GM21717 (cell line): ENCODE measurements around the gene EFS.

Experiments
- ATAC-seq: cut with Tn5 transposase; IDR thresholded peaks from one replicate; pipeline ENCODE4 v1.9.1; 2021; ENCODE audit warnings: mild to moderate bottlenecking, moderate library complexity; ENCODE audit not compliant: unreplicated experiment

EFS gene, protein sequence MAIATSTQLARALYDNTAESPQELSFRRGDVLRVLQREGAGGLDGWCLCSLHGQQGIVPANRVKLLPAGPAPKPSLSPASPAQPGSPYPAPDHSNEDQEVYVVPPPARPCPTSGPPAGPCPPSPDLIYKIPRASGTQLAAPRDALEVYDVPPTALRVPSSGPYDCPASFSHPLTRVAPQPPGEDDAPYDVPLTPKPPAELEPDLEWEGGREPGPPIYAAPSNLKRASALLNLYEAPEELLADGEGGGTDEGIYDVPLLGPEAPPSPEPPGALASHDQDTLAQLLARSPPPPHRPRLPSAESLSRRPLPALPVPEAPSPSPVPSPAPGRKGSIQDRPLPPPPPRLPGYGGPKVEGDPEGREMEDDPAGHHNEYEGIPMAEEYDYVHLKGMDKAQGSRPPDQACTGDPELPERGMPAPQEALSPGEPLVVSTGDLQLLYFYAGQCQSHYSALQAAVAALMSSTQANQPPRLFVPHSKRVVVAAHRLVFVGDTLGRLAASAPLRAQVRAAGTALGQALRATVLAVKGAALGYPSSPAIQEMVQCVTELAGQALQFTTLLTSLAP

GRCh38 chr14:23365036-23365731 is at the start of gene EFS:
TSS of gene EFS (minus strand) at chr14:23365172. CDS start at chr14:23365025, 147 bp downstream.
- no peak for ATAC-seq

- no peak for ATAC-seq
Observed at GRCh38 chr14:23414254-23414653, 49.3 kb upstream of the EFS start.

DNA sequence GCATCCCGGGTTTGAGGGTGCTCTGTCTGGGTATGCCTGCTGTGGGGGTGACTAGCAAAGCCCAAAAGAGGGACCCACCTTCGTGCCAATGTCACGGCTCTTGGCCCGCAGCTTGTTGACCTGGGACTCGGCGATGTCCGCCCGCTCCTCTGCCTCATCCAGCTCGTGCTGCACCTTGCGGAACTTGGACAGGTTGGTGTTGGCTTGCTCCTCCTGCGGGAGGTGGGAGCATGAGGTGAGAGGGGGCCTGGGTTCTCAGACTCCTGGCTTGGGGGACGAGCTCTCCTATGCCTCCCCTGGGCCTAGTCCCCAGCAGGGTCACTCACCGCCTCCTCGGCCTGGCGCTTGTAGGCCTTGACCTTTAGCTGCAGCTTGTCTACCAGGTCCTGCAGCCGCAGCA is 48.7 kb upstream of the EFS start:
- no peak for ATAC-seq

- ATAC-seq = no peak
Observed at GRCh38 chr14:23411563-23412525, 46.9 kb upstream of the EFS start.

DNA sequence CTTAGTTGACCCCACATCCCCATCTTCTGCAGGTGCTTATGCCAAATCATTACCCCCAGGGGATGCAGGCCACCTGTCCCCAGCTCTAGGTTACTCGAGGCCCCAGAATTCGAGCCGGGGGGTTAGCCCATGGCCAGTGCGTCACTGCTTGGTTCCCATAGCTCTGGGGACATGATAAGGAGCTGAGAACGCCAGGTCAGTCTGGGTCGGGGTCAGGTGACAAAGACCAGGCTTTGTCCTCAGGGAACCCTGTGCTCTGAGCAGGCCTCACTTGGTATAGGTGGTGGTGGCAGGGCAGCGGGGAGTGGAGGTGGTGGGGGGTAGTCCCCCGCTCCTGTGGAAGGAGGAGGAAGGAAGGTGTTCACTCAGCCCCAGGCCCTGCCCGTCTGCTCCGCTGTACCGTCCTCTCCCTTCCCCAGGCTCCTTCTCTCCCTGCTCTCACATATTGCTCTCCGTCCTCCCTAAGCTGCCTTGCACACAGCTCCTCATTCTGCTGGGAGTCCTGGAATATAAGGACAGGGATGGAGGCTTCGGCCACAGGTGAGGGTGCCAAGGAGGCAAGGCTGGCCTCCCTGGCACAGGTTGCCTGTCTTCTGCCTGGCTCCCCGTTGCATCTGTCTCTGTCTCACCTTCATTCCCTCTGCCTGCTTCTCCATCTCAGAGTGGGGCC is 45.1 kb upstream of the EFS start:
- ATAC-seq = no peak

- no peak for ATAC-seq
Observed at GRCh38 chr14:23409475-23409874, 44.5 kb upstream of the EFS start.

DNA sequence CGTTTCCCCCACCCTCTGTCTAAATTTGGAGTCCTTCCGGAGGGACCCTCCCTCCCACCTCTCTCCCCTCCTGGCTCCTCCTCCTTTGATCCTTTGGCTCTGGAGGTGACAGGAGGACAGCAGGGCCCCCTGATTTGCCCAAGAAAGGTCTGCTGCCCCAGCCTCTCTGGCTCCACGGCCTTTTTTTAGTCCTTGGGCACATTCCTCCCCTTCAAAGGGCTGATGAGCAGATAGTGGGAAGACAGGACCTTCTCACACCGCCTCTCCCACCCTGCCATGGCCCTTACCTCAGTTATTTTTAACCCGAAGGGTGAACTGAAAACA is 43.3 kb upstream of the EFS start:
- no peak for ATAC-seq

DNA sequence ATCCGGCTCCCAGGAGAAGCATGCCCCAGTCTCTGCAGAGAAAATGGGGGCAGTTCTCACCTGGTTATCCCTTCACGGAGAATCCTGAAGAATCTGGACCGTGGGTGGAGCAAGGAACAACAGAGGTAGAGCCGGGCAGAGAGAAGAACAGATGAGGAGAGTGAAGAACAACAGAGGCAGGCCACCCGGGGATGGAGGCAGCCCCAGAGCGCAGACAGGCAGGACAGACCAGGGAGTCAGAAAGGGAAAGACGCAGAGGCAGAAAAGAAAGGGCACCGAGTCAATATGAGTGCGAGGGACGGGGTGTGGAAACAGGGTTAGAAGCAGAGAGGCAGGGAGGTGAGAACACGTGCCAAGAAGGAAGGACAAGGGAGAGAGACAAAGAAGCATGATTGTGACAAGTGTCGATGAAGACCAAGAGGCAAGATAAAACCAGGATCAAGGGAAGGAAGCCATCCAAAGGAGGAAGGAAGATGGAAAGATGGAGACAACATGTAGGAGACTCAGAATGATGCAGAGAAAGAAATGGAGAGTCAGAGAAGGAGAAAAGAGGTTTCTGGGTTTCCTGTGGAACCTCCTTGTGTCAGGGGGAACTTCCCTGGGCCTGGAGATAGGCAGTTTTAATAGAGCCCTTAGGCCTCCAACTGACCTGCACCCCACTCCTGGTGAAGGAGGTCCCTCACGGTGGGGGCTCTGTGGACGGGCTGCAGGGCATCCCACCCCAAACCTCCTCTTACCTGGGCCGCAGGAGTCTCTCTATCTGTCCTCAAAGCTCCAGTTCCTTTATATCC is 42.7 kb upstream of the EFS start, which contains the start of gene MYH6:
MYH6 (minus strand) TSS at position 758 of the 791 bp plus-strand sequence. CDS start 1,050 bp downstream, outside the sequence.
- no peak for ATAC-seq

DNA sequence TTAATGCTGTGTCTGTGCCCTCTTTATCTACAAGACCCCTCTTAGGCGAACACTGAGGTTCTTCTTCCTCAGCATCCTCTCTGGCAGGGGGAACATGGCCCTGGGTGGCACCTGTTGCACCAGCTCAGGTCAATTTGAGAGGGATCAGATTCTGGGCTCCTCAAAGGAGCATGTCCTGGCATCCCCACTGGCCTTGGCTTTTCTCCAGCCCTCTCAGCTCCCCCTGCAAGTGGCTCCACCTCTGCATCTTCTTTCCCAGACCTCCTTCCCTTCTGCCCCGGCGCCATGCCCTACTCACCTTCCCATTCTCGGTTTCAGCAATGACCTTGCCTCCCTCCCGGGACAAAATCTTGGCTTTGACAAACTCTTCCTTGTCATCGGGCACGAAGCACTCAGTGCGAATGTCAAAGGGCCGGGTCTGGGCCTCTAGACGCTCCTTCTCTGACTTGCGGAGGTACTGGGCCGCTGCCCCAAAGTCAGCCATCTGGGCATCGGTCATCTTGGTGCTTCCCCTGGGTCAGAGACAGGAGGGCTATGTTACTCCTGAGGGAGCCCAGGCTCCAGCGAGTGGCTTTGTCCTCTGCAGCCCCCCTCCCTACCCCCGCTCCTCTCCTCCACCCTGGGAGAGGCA is 41.9 kb upstream of the EFS start:
- no peak for ATAC-seq

- ATAC-seq = no peak
Observed at GRCh38 chr14:23406244-23406643, 41.3 kb upstream of the EFS start.

DNA sequence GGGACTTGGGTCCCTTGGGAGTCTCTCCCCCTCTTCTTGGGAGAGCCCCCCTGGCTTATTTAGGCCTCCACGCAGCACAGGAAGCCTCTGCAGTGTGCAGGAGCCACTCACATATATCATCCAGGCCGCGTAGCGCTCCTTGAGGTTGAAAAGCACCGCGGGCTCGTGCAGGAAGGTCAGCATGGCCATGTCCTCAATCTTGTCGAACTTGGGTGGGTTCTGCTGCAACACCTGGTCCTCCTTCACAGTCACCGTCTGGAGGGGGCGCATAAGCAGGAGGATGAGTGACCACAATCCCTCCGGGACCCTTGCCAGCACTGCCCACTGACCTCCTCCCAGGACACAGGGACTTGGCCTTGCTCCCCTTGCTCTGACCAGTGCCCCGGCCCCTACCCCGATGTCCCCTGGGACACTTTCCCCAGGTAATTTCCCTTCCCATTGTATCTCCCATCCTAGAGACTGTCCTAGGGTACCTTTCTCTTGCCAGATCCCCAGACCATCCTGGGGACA is 40.6 kb upstream of the EFS start:
- ATAC-seq = no peak

DNA sequence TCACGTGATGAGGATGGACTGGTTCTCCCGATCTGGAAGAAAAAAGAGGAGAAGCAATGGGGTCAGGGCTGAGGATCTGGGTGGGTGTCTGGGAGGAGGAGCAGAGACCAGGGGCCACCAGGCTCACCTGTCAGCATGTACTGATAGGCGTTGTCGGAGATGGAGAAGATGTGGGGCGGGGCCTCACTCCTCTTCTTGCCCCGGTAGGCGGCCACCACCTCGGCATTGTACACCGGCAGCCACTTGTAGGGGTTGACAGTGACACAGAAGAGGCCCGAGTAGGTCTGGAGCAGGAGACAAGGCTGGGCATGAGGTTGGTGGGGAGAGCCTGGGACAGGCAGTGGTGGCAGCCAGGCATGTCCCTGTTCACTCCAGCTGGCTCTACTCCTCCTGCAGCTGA is 40.1 kb upstream of the EFS start:
- no peak for ATAC-seq

DNA sequence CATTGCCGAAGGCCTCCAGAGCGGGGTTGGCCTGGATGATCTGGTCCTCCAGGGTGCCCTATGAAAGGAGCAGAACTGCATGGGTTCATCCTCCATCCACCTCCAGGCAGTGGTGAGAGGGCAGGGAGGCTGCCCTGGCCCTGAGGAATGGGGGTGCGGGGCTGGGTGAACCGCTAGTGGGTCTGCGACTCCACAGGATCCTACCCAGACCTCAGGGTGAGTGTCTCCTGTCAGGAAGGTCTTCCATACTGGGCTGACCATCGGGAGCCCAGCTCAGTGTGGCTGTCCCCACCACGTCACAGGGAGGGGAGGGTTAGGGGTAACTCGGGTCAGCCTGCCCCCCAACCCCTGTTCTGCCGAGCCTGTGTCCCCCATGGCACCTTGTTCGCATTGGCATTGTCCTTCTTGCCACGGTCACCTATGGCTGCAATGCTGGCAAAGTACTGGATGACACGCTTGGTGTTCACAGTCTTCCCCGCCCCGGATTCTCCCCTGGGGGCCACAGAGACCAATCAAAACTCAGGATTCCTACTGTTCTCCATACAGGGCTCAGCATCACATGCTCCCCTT is 39.4 kb upstream of the EFS start:
- no peak for ATAC-seq

DNA sequence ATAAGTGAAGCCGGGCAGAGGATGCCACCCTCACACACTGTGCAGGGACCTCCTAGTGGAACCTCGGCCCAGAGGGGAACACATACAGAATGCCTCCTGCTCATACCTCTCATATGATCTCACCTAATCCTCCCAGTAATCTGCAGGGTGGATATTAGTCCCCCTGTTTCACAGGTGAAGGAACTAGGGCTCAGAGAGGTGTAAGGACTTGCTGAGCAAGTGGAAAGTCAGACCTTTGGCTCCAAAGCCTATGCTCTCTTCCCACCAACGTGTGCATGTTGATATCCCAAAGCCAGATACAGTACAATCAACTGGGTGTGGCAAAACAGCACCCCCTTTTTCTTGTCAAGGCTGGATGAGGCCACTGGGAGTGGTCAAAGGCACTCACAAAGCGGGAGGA is 38.9 kb upstream of the EFS start:
- ATAC-seq = no peak

GRCh38 chr14:23403139-23403438 is 38.1 kb upstream of the EFS start:
- ATAC-seq = no peak

- ATAC-seq = no peak
Observed at GRCh38 chr14:23402296-23403138, 37.5 kb upstream of the EFS start.

DNA sequence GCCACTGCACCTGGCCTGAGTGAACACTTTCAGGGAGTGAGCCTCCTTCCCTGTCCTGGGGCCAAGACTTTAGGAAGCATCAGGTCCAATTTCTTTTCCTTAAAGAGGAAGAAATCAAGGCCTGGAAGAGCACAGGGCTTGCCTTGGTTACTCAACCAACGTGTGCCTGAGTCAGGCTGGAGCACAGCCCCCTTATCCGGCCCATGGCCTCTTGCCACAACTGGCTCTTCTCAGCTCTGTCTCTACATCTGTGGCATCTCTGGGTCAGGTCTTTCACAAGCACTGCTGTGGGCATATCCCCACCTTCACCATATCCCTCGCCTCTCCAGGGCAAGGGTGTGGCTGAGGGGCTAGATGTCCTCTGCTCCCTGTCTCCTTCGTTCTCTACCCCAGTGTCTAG is 36.3 kb upstream of the EFS start:
- ATAC-seq = no peak
